HT-29 (cell line): Measurements from ENCODE around the gene MED15. TPM values are rescaled to one million over a fixed set of nuclear protein-coding genes. Genes with fewer than 3 reads are reported as not detected.
"Not testable (repeated sequence)": the region's sequence is repeated elsewhere in the genome, so short reads cannot be mapped to it uniquely, and the experiment has no call there.

ENCODE experiments used
- DNase-seq: peaks from one replicate; pipeline ENCODE4 v3.0.0-alpha.2; 2015; ENCODE audit warnings: low spot score
- total RNA-seq: library from RNA; depleted of rRNA; stranded (reverse); fragments of >200 nt; shearing (Covaris generic); gene quantifications from 2 replicates; pipeline ENCODE4 v1.2.3, GENCODE V29; 2014

MED15 gene
- total RNA-seq, 1 experiment from 2014 or later: 127 TPM

DNA sequence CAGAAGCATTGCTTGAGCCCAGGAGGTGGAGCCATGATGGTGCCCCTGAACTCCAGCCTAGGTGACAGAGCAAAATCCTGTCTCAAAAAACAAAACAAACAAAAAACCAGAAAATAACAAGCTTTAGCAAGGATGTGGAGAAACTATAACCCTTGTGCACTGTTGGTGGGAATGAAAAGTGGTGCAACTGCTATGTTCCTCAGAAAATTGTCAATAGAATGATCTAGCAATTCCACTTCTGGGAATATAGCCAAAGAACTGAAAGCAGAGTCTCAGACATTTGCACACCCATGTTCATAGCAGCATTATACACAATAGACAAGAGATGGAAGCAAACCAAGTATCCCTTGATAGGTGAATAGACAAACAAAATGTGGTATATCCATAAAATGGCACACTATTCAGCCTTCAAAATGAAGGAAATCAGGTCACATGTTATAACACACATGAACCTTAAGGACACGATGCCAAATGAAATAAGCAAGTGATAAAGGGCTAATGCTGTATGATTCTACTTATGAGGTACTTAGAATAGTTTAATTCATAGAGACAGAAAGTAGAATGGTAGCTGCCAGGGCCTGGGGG is 27.7 kb upstream of the MED15 start:
- DNase-seq: no peak

GRCh38 chr22:20483143-20483506 is 24.3 kb upstream of the MED15 start:
- DNase-seq: not testable (repeated sequence)

DNA sequence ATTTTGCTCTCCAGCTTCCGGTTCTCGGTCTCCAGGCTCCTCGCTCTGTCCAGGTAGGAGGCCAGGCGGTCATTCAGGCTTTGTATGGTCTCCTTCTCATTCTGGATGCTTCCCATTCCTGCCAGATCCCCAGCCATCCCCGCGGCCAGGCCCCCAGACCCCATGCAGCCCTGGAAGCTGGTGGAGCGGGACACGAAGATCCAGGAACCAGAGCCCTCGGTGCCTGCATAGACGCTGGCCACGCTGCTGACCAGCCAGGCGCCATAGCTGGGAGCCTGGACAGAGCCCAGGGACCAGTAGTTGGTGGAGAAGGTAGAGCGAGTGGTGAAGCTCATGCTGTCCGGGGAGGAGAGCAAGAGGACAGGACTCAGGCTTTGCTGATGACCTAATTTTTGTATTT is 23.6 kb upstream of the MED15 start:
- no peak for DNase-seq

DNA sequence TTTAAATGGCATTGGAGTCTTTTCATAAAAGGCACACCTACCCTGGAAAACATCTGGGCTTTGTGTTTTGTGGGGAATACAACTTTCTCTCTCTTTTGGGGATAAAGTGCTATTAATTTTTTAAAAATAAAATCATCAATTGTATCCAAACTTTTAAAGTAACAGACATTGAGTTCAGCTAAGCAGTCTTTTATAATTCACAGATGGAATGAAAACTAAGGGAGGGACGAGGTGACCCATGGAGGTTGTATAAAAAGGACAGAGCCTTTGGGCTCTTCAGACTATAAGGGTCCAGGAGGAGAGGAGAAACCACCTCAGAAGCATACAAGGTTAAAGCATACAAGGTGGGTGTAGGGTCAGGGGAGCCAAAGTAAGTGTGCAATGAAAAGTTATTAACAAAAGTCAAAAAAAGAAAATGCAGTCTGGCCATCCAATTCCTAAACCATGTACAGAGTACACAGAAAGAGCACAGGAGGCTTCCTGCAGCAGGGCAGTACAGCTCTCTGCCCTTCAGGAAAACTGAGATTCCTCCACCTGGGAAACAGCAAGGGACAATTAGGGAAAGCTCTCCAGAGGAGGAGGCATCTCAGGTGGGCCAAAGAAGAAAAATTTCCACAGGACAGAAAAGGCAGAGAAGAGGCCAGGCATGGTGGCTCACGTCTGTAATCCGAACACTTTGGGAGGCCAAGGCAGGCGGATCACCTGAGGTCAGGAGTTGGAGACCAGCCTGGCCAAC is 22.3 kb upstream of the MED15 start:
- DNase-seq: no peak

DNA sequence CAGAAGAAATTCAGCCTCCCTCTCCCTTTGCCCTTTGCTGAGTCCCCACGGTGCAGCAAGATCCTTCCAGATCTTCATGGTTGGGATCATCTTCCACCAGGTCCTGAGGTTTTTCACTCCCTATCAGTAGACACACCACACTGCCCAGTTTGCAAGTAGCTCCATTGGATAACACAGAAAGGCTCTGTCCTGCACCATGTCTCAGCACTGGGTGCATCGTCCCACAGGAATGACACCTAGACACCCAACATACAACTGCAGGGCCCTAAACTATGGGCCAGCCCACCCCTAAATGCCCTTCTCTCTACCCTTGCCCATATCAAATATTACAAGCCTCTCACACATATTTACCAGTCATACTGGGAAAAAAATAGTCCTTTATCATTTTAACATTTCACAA is 21.2 kb upstream of the MED15 start:
- DNase-seq: no peak

- no peak for DNase-seq
These were observed 19.7 kb upstream of the MED15 start for GRCh38 chr22:20487715-20488114.

- no peak for DNase-seq
These were observed 18.5 kb upstream of the MED15 start for GRCh38 chr22:20488946-20489345.

DNA sequence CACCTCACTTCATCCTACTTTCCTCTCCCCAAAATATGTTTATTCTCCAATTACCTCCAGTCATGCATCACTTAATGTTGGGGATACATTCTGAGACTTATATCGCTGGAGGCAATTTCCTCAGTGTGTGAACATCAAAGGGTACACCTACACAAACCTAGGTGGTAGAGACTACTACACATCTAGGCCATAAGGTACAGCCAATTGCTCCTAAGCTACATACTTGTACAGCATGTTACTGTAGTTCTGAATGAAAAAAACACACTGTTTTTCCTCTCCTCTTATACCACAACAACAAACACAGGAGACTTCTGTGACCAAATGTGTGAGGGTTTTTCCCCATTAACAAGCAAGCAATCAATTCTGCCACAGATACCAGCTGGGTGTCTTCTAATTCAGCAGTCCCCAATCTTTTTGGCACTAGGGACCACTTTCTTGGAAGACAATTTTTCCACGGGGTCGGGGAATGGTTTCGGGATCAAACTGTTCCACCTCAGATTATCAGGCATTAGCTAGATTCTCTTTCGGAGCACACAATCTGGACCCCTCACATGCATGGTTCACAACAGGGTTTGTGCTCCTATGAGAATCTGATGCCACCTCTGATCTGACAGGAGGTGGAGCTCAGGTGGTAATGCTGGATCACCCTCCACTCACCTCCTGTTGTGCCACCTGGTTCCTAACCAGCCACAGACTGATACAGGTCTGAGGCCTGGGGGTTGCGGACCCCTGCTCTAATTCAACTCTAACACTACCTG is 17.0 kb upstream of the MED15 start:
- DNase-seq: no peak

GRCh38 chr22:20490941-20491307 is 16.5 kb upstream of the MED15 start:
- DNase-seq: no peak

GRCh38 chr22:20491346-20491745 is 16.1 kb upstream of the MED15 start:
- no peak for DNase-seq

- peak; percentile 50 for DNase-seq
These were observed 12.2 kb upstream of the MED15 start, which contains the start of gene KLHL22 for GRCh38 chr22:20494978-20495860. Gene KLHL22, minus strand, starts transcription at chr22:20495795. Its CDS starts 6,584 bp downstream, at chr22:20489211.

DNA sequence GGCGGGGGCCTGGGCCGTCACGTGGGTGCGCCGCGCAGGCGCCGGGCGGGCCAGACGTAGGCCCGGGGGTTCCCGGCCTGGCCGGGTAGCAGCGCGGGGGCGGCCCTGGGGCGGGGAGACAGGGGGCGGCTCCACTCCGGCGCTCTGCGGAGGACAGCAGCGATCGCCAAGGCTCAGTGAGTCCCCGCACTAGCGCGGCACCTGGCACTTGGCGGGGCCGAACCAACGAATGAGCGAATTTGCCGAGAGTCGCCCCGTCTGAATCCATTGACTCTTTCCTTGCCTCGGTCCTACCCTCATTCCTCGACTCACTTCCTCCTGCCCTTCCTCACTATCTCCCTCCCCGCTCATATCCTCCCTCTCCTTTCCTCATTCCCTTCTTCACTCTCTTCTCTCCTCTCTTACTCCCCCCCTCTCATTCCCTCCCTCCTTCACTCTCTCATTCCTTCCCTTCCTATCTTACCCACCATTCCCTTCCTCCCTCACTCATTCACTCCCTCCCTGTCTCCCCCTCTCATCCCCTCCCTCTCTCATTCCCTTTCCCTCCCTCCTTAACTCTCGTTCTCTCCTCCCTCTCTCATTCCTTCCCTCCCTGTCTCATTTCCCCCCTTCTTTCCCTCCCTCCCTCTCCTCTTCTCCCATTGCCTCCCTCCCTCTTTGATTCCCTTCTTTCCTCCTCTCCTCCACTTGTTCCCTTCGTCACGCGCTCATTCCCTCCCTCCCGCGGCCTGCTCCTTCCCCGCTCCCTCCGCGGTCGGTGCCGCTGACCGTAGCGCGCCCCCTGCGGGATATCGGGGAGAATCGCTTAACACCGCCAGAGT is 11.3 kb upstream of the MED15 start:
- peak; percentile 97 for DNase-seq

DNA sequence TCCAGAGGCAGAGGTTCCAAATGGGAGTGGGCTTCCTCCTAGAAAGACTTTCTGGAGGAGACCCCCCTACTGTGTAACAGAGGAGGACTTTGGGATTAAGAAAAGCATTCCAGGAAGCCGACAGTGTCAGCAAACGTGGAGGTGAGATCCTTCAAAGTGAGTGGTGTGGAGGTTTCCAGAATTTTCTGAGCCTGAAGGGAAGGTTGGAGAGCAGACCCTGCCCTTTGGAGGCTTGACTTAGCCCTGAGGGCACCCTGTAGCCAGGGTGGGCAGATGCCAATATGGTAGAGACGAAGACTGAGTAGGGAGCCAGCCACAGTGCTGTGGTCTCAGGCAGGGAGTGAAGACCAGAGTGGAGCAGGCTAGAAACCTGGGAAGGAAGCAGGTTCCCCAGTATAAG is 10.0 kb upstream of the MED15 start:
- DNase-seq: no peak

DNA sequence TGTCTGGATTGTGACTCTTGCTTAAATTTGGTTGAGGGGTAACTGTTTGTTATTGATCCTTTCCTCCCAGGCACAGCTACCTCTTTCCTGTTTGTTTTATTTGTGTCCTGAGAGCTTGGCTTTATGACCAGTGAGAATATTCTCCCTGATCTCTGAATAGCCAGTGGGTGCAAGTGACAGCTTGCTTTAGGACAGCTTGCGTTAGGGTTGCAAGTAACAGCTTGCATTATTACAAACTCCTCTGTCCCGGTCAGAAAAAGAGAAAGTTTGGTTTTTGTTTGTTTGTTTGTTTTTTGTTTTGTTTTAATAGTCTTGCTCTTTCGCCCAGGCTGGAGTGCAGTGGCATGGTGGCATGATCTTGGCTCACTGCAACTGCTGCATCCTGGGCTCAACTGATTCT is 8.5 kb upstream of the MED15 start:
- DNase-seq: no peak

DNA sequence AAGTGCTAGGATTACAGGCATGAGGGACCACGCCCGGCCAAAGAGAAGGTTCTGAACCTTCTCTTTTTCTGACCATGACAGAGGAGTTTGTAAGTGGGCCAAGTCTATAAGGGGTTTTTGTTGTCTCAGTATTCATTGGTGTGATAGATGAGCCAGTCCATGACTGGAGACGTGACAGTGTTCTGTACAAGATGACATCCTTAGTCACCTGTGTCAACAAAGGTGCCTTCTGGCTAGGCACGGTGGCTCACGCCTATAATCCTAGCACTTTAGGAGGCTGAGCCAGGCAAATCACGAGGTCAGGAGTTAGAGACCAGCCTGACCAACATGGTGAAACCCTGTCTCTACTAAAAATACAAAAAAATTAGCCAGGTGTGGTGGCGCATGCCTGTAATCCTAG is 7.6 kb upstream of the MED15 start:
- DNase-seq: no peak

DNA sequence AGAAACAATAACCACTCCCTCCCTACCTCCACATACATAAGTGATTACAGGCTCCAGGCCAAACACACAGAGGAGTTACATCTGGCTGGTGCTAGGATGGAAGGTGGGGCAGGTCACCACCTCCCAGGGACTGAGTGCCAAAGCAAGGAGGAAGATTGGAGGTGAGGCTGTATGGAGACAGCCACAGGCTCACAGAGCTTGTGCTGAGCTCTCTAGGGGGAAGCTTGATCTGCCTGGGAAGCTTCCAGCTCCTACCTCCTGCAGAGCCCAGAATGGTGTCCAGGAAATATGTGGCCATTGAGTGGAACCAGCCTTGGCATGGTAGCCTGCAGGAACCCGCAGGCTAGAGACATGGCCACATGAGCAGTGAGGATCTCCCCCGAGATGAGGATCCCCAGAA is 3.6 kb upstream of the MED15 start:
- DNase-seq: no peak

- peak; percentile 82 for DNase-seq
These were observed 3.0 kb upstream of the MED15 start for GRCh38 chr22:20504293-20504922.

DNA sequence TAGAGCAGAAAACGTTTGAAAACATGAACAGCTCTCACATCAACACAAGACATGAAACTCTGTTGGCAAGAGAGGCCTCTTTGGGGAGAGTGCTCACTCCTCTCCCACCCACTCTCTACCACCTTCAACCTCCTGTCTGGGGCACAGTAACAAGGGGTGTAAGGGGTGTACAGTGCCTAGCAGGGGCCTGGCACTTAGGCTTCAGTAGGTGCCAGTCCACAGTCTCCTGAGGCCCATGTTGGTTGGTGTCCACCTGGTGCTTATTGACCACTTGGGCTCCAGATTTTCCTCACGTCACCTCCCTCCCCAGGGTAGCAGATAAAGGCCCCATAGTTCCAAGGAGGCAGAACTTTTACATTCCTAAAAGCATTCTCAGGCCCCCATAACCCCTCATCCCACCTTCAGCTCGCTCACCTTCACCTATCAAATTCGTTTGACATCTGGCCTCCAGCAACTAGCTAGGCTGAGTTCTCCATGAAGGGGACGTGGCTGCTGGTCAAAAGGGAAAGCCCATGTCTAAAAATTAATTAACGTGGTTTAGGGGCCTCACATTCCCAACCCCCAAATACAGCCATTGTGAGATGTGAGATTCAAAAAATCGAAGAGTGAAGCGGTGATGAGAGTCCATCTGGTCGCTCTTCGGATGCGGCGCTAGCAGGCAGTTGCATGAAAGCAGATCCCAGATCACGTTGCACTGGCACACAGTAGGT is 712 bp upstream of the MED15 start:
- no peak for DNase-seq

DNA sequence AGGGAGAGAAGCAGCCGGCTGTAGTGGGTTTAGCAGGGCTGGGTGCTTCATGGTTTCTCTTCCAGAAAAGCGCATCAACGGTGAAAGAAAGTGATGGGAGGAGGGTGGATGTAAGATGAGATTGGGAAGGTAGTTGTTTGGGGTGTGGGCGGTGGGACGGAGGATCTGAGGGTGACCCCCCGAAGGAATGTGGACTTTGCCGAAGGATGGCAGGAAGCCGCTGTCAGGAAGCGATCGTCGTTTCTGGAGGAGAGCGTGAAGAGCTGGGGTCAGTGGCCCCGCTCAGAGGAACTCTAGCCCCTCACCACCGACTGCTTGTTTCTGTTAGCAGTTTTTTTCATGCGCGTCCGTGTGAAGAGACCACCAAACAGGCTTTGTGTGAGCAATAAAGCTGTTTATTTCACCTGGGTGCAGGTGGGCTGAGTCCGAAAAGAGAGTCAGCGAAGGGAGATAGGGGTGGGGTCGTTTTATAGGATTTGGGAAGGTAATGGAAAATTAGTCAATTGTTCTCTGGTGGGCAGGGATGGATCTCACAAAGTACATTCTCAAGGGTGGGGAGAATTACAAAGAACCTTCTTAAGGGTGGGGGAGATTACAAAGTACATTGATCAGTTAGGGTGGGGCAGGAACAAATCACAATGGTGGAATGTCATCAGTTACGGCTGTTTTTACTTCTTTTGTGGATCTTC is 801 bp downstream of the MED15 start:
- DNase-seq: not testable (repeated sequence)
